SK-N-SH (cell line): ENCODE data around the gene RUFY2. TPM values are rescaled to one million over a fixed set of nuclear protein-coding genes. Genes with fewer than 3 reads are reported as not detected.

ENCODE experiments used
- CTCF ChIA-PET: fragments of 300-600, 350-600 bp; formaldehyde crosslinking; extraction: SDS; loops from one replicate; lab custom pipeline; 2021; lab: Yijun Ruan, JAX
- POLR2A ChIA-PET: fragments of 350-600 bp; sonication (Branson Sonifier 250); formaldehyde crosslinking; extraction: SDS; loops from one replicate; lab custom pipeline; 2020; ENCODE audit warnings: antibody characterized with exemption, inconsistent platforms; lab: Yijun Ruan, JAX
- DNase-seq: peaks from one replicate; pipeline ENCODE4 v3.0.0; 2012
- H2AFZ ChIP-seq: fragments of 200-600 bp; sonication (generic); 2 replicates; pipeline ENCODE4 v1.8.1; 2016; ENCODE audit warnings: antibody characterized with exemption, mild to moderate bottlenecking, low read depth
- H3F3A ChIP-seq: fragments of 200-600 bp; sonication (generic); replicated peaks from 2 replicates; pipeline ENCODE3; 2016; ENCODE audit warnings: antibody characterized with exemption, mild to moderate bottlenecking; ENCODE audit not compliant: insufficient read depth
- H3K27ac ChIP-seq, 2 experiments: fragments of 200-500 bp in 1 of 2; fragments of 200-600 bp in 1 of 2; sonication (Bioruptor generic) in 1 of 2; sonication (generic), shearing (Covaris generic) in 1 of 2; 2 replicates each; pipeline versions ENCODE4 v1.5.1 to v1.6.1; 2014 to 2016; ENCODE audit warnings: low read depth in 2 of 2, inconsistent platforms in 1 of 2, low read length in 1 of 2, mild to moderate bottlenecking in 1 of 2, mixed read lengths in 1 of 2
- H3K27me3 ChIP-seq: fragments of 200-600 bp; sonication (generic), shearing (Covaris generic); 2 replicates; pipeline ENCODE4 v1.6.1; 2016; ENCODE audit warnings: mixed run types; ENCODE audit not compliant: insufficient read depth
- H3K36me3 ChIP-seq, 2 experiments: fragments of 200-500 bp in 1 of 2; fragments of 200-600 bp in 1 of 2; sonication (Bioruptor generic) in 1 of 2; sonication (generic) in 1 of 2; replicated peaks in 1 of 2; 2 replicates each; pipeline versions ENCODE3 to v1.5.1; 2014 to 2016; ENCODE audit warnings: low read length in 1 of 2, mild to moderate bottlenecking in 1 of 2; ENCODE audit not compliant: insufficient read depth in 2 of 2, control insufficient read depth in 1 of 2
- H3K4me1 ChIP-seq, 2 experiments: fragments of 200-500 bp in 1 of 2; fragments of 200-600 bp in 1 of 2; sonication (Bioruptor generic) in 1 of 2; sonication (generic), shearing (Covaris generic) in 1 of 2; 2 replicates each; pipeline versions ENCODE4 v1.5.1 to v1.6.1; 2014 to 2016; ENCODE audit warnings: low read depth in 1 of 2, low read length in 1 of 2, mixed run types in 1 of 2; ENCODE audit not compliant: insufficient read depth in 2 of 2, control insufficient read depth in 1 of 2
- H3K4me2 ChIP-seq: fragments of 200-600 bp; sonication (generic), shearing (Covaris generic); 2 replicates; pipeline ENCODE4 v1.6.1; 2017; ENCODE audit warnings: mixed run types
- H3K4me3 ChIP-seq, 2 experiments: fragments of 200-500 bp in 1 of 2; fragments of 200-600 bp in 1 of 2; sonication (Bioruptor generic) in 1 of 2; sonication (generic), shearing (Covaris generic) in 1 of 2; 2 replicates each; pipeline versions ENCODE4 v1.5.1 to v1.8.1; 2014 to 2016; ENCODE audit warnings: low read depth in 2 of 2, inconsistent platforms in 1 of 2, low read length in 1 of 2, mild to moderate bottlenecking in 1 of 2, mixed read lengths in 1 of 2, moderate library complexity in 1 of 2
- H3K79me2 ChIP-seq: fragments of 200-600 bp; sonication (generic); 2 replicates; pipeline ENCODE4 v1.8.1; 2017; ENCODE audit warnings: mild to moderate bottlenecking; ENCODE audit not compliant: insufficient read depth
- H3K9ac ChIP-seq: fragments of 200-600 bp; sonication (generic); 2 replicates; pipeline ENCODE4 v1.6.1; 2017; ENCODE audit warnings: mixed run types
- H3K9me2 ChIP-seq: fragments of 200-600 bp; sonication (generic); 2 replicates; pipeline ENCODE4 v1.6.1; 2017; ENCODE audit warnings: mixed run types
- H3K9me3 ChIP-seq: fragments of 200-600 bp; sonication (generic); 2 replicates; pipeline ENCODE4 v1.6.1; 2017; ENCODE audit warnings: mixed run types, mild to moderate bottlenecking, moderate library complexity
- H4K20me1 ChIP-seq: fragments of 200-600 bp; sonication (generic); 2 replicates; pipeline ENCODE4 v1.6.1; 2017; ENCODE audit warnings: mild to moderate bottlenecking, mixed run types; ENCODE audit not compliant: insufficient read depth
- CHD2 ChIP-seq: fragments of 150-350 bp; IDR thresholded peaks from 2 replicates; pipeline ENCODE4 v1.6.1; 2018; ENCODE audit warnings: low read length; ENCODE audit not compliant: partially characterized antibody
- EZH2phosphoT487 ChIP-seq: fragments of 200-600 bp; sonication (generic); IDR thresholded peaks from 2 replicates; pipeline ENCODE4 v1.6.1; 2017; ENCODE audit warnings: low read depth, mixed run types, mild to moderate bottlenecking, antibody characterized with exemption, moderate library complexity, borderline replicate concordance
- FOSL2 ChIP-seq: IDR thresholded peaks from 2 replicates; pipeline ENCODE4 v1.4.0; 2012; ENCODE audit warnings: low read depth, mild to moderate bottlenecking, moderate library complexity, borderline replicate concordance
- FOXM1 ChIP-seq: IDR thresholded peaks from 2 replicates; pipeline ENCODE4 v1.4.0; 2012; ENCODE audit warnings: low read depth, mild to moderate bottlenecking
- GABPA ChIP-seq: IDR thresholded peaks from 2 replicates; pipeline ENCODE4 v1.4.0; 2012; ENCODE audit warnings: low read depth, mild to moderate bottlenecking
- JUND ChIP-seq: IDR thresholded peaks from 2 replicates; pipeline ENCODE4 v1.4.0; 2012
- MEF2A ChIP-seq: IDR thresholded peaks from 2 replicates; pipeline ENCODE4 v1.4.0; 2012; ENCODE audit warnings: low read depth, borderline replicate concordance
- MXI1 ChIP-seq: IDR thresholded peaks from 2 replicates; pipeline ENCODE4 v1.6.1; 2012; ENCODE audit warnings: mild to moderate bottlenecking, low read depth, low read length, improper control_type of control experiment
- NFIC ChIP-seq: IDR thresholded peaks from 2 replicates; pipeline ENCODE4 v1.4.0; 2012; ENCODE audit warnings: borderline replicate concordance
- NRF1 ChIP-seq: IDR thresholded peaks from 2 replicates; pipeline ENCODE4 v1.6.1; 2012; ENCODE audit warnings: low read depth, mild to moderate bottlenecking, low read length
- POLR2AphosphoS5 ChIP-seq: IDR thresholded peaks from 2 replicates; pipeline ENCODE4 v1.6.1; 2012; ENCODE audit warnings: low read depth, low read length
- RAD21 ChIP-seq: IDR thresholded peaks from 2 replicates; pipeline ENCODE4 v1.6.1; 2012; ENCODE audit warnings: mild to moderate bottlenecking, low read length
- RCOR1 ChIP-seq: fragments of 150-350 bp; IDR thresholded peaks from 2 replicates; pipeline ENCODE4 v1.6.1; 2017; ENCODE audit warnings: antibody characterized with exemption, low read length
- RFX5 ChIP-seq: IDR thresholded peaks from 2 replicates; pipeline ENCODE4 v1.6.1; 2012; ENCODE audit warnings: mild to moderate bottlenecking, improper control_type of control experiment, low read length
- RXRA ChIP-seq: IDR thresholded peaks from 2 replicates; pipeline ENCODE4 v1.4.0; 2012; ENCODE audit warnings: low read depth, mild to moderate bottlenecking, borderline replicate concordance
- SMC3 ChIP-seq: IDR thresholded peaks from 2 replicates; pipeline ENCODE4 v1.6.1; 2012; ENCODE audit warnings: low read depth, low read length, improper control_type of control experiment
- TAF1 ChIP-seq: IDR thresholded peaks from 2 replicates; pipeline ENCODE4 v1.6.1; 2012; ENCODE audit warnings: low read depth, mild to moderate bottlenecking, low read length, moderate library complexity, borderline replicate concordance
- TCF12 ChIP-seq: IDR thresholded peaks from 2 replicates; pipeline ENCODE4 v1.4.0; 2012
- YY1 ChIP-seq: IDR thresholded peaks from 2 replicates; pipeline ENCODE4 v1.4.0; 2012; ENCODE audit warnings: low read depth, mild to moderate bottlenecking
- WGBS: methylation state at CpG from one replicate; pipeline ENCODE4 v1.1.6; 2017; ENCODE audit warnings: low lambda C conversion rate; 5-methylcytosine and 5-hydroxymethylcytosine counted together
- polyA plus RNA-seq, 3 experiments: library from polyadenylated mRNA; depleted of rRNA; stranded (reverse); fragments of >200 nt; gene quantifications; 2 replicates each; pipeline ENCODE4 v1.2.3, GENCODE V29; 2012
- TF ChIP-seq, protein P1 (sequence below): fragments of 150-350 bp; IDR thresholded peaks from 2 replicates; pipeline ENCODE4 v1.6.1; 2017; ENCODE audit warnings: antibody characterized with exemption, low read length, low read depth, borderline replicate concordance
- TF ChIP-seq, protein P2 (sequence below): IDR thresholded peaks from 2 replicates; pipeline ENCODE4 v1.6.1; 2012; ENCODE audit warnings: mild to moderate bottlenecking, low read depth, low read length, moderate library complexity
- TF ChIP-seq, protein P3 (sequence below): fragments of 150-350 bp; IDR thresholded peaks from 2 replicates; pipeline ENCODE4 v1.6.1; 2016; ENCODE audit warnings: mild to moderate bottlenecking, low read depth, low read length
- TF ChIP-seq, protein P4 (sequence below): fragments of 200-600 bp; sonication (generic); IDR thresholded peaks from 2 replicates; pipeline ENCODE4 v1.6.1; 2017; ENCODE audit warnings: antibody characterized with exemption, mild to moderate bottlenecking, moderate library complexity
- TF ChIP-seq, protein P5 (sequence below): IDR thresholded peaks from 2 replicates; pipeline ENCODE4; 2012

RUFY2 gene
- polyA plus RNA-seq, 1 of the 3 experiments (the other 2 are of a cell fraction) = 6.2 TPM

DNA sequence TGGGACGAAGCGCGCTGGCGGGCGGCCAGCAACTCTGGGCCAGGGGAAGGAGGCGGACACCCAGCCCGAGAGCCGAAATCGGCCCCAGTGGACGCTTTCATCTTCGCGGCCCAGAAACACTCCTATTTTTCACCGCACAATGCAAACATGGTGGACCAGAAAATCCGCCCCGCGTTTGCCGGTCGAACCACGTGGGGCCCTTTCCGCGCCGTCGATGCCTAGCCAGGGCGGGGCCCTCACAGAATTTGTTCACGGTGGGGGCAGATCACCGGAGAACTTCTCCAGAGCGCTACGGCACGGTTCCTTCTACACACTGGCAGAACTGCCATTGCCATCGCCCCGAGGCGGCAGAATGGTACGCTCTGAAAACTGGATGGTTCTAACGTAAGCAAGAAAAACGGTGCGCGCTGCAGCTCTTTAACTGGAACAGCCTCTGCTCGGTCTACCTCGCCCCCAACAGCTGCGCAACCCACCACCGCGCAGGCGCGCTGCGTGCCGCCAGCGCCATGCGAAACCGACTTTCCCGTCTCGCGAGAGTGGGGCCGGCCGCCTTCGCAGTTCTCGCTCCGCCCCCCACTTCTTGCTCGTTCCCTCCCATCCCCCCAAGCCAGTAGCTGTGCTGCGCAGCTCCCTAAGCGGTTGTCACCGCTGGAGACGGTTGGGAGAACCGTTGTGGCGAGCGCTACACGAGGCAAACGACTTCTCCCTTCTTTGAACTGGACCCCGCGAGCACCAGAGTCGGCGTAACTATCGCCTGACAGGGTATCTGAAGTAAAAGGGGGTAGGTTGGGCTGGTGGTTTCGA lies 75.4 kb downstream of the RUFY2 start, which contains the start of gene HNRNPH3:
Gene HNRNPH3 (plus strand): TSS at position 610 of the 804 bp plus-strand sequence. CDS start 5,158 bp downstream, outside the sequence.
- WGBS = 1% methylated on average over 47 of the region's 73 CpGs
- Histone ChIP-seq H3K9me3 (no peaks in the 10 kb centered on the region), H3K4me2 (peak within 1 kb of the TSS; percentile 76), H3K4me1 (peaks cover 27 to 35% of the 10 kb centered on the region in 2 experiments), H3K36me3 (peaks cover 11 to 13% of the 10 kb centered on the region in 2 experiments), H3K79me2 (peaks cover 57% of the 10 kb centered on the region), H3K9ac (peak within 1 kb of the TSS; percentile 99), H3K27me3 (no peaks in the 10 kb centered on the region), H3K4me3 (peak within 1 kb of the TSS; percentile 85 to 91), H4K20me1 (peaks cover 39% of the 10 kb centered on the region), H2AFZ (peak within 1 kb of the TSS; percentile 58), H3K9me2 (no peaks in the 10 kb centered on the region), H3F3A (peaks cover 40% of the 10 kb centered on the region), H3K27ac (peak within 1 kb of the TSS; percentile 95 to 98)
- ChIA-PET POLR2A (interaction anchor here (0.7 to 1.4 kb wide), 12 partner anchors 9 to 448 kb away, joined by 3 to 11 read pairs (median 4); partner anchors contain the start of genes RUFY2 and SIRT1), CTCF (interaction anchor here (0.5 to 3.2 kb wide), 11 partner anchors 10 to 566 kb away, joined by 3 to 26 read pairs (median 3); no protein-coding TSS in a partner anchor)
- DNase-seq = peak; percentile 95
- peak; percentile 99 for TF ChIP-seq POLR2AphosphoS5
- no peak for TF ChIP-seq EZH2phosphoT487
- TF ChIP-seq MEF2A = no peak
- no peak for TF ChIP-seq RFX5
- TF ChIP-seq RXRA = no peak
- peak; percentile 24 for TF ChIP-seq YY1
- TF ChIP-seq TAF1 = peak; percentile 100
- TF ChIP-seq, protein P1, sequence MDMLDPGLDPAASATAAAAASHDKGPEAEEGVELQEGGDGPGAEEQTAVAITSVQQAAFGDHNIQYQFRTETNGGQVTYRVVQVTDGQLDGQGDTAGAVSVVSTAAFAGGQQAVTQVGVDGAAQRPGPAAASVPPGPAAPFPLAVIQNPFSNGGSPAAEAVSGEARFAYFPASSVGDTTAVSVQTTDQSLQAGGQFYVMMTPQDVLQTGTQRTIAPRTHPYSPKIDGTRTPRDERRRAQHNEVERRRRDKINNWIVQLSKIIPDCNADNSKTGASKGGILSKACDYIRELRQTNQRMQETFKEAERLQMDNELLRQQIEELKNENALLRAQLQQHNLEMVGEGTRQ = no peak
- peak; percentile 87 for TF ChIP-seq NRF1
- TF ChIP-seq CHD2 = peak; percentile 100
- TF ChIP-seq FOSL2 = no peak
- TF ChIP-seq RAD21 = no peak
- TF ChIP-seq MXI1 = peak; percentile 84
- TF ChIP-seq, protein P2, sequence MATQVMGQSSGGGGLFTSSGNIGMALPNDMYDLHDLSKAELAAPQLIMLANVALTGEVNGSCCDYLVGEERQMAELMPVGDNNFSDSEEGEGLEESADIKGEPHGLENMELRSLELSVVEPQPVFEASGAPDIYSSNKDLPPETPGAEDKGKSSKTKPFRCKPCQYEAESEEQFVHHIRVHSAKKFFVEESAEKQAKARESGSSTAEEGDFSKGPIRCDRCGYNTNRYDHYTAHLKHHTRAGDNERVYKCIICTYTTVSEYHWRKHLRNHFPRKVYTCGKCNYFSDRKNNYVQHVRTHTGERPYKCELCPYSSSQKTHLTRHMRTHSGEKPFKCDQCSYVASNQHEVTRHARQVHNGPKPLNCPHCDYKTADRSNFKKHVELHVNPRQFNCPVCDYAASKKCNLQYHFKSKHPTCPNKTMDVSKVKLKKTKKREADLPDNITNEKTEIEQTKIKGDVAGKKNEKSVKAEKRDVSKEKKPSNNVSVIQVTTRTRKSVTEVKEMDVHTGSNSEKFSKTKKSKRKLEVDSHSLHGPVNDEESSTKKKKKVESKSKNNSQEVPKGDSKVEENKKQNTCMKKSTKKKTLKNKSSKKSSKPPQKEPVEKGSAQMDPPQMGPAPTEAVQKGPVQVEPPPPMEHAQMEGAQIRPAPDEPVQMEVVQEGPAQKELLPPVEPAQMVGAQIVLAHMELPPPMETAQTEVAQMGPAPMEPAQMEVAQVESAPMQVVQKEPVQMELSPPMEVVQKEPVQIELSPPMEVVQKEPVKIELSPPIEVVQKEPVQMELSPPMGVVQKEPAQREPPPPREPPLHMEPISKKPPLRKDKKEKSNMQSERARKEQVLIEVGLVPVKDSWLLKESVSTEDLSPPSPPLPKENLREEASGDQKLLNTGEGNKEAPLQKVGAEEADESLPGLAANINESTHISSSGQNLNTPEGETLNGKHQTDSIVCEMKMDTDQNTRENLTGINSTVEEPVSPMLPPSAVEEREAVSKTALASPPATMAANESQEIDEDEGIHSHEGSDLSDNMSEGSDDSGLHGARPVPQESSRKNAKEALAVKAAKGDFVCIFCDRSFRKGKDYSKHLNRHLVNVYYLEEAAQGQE = peak; percentile 89
- TF ChIP-seq, protein P3, sequence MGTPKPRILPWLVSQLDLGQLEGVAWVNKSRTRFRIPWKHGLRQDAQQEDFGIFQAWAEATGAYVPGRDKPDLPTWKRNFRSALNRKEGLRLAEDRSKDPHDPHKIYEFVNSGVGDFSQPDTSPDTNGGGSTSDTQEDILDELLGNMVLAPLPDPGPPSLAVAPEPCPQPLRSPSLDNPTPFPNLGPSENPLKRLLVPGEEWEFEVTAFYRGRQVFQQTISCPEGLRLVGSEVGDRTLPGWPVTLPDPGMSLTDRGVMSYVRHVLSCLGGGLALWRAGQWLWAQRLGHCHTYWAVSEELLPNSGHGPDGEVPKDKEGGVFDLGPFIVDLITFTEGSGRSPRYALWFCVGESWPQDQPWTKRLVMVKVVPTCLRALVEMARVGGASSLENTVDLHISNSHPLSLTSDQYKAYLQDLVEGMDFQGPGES = no peak
- no peak for TF ChIP-seq SMC3
- no peak for TF ChIP-seq GABPA
- TF ChIP-seq FOXM1 = no peak
- TF ChIP-seq, protein P4, sequence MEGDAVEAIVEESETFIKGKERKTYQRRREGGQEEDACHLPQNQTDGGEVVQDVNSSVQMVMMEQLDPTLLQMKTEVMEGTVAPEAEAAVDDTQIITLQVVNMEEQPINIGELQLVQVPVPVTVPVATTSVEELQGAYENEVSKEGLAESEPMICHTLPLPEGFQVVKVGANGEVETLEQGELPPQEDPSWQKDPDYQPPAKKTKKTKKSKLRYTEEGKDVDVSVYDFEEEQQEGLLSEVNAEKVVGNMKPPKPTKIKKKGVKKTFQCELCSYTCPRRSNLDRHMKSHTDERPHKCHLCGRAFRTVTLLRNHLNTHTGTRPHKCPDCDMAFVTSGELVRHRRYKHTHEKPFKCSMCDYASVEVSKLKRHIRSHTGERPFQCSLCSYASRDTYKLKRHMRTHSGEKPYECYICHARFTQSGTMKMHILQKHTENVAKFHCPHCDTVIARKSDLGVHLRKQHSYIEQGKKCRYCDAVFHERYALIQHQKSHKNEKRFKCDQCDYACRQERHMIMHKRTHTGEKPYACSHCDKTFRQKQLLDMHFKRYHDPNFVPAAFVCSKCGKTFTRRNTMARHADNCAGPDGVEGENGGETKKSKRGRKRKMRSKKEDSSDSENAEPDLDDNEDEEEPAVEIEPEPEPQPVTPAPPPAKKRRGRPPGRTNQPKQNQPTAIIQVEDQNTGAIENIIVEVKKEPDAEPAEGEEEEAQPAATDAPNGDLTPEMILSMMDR = 0 out of 2 replicates have a peak, but pooled peaks have one; percentile 14
- TF ChIP-seq, protein P5, sequence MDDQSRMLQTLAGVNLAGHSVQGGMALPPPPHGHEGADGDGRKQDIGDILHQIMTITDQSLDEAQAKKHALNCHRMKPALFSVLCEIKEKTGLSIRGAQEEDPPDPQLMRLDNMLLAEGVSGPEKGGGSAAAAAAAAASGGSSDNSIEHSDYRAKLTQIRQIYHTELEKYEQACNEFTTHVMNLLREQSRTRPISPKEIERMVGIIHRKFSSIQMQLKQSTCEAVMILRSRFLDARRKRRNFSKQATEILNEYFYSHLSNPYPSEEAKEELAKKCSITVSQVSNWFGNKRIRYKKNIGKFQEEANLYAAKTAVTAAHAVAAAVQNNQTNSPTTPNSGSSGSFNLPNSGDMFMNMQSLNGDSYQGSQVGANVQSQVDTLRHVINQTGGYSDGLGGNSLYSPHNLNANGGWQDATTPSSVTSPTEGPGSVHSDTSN = peak; percentile 21; the same call in 1 of the 2 replicates
- peak; percentile 28 for TF ChIP-seq RCOR1
- TF ChIP-seq JUND = no peak
- peak; percentile 78 for TF ChIP-seq NFIC
- TF ChIP-seq TCF12 = peak; percentile 62
